GM23338 (cell line): ENCODE results near the gene SLC35F4. TPM values are rescaled to one million over a fixed set of nuclear protein-coding genes. Genes with fewer than 3 reads are reported as not detected.

Experiments
- ATAC-seq: fragments of 200-7000 bp; cut with Tn5 transposase; 3 replicates; pipeline ENCODE4 v1.9.1; 2020
- DNase-seq: peaks from one replicate; pipeline ENCODE4 v3.0.0-alpha.2; 2015; ENCODE audit warnings: low spot score
- H2AFZ ChIP-seq: fragments of 200-600 bp; sonication (generic); 2 replicates; pipeline ENCODE4 v1.8.0; 2016; ENCODE audit warnings: antibody characterized with exemption, mild to moderate bottlenecking, moderate library complexity
- H3F3A ChIP-seq: fragments of 200-600 bp; sonication (generic); replicated peaks from 2 replicates; pipeline ENCODE4 v1.8.0; 2017; ENCODE audit warnings: antibody characterized with exemption, mixed run types, low read depth
- H3K27ac ChIP-seq: fragments of 200-600 bp; sonication (generic); 2 replicates; pipeline ENCODE4 v1.6.1; 2016; ENCODE audit warnings: low read depth
- H3K27me3 ChIP-seq: fragments of 200-600 bp; sonication (generic); 2 replicates; pipeline ENCODE4 v1.8.0; 2016; ENCODE audit warnings: mild to moderate bottlenecking, mixed run types, moderate library complexity; ENCODE audit not compliant: insufficient read depth
- H3K36me3 ChIP-seq: fragments of 200-600 bp; sonication (generic); 2 replicates; pipeline ENCODE4 v1.8.0; 2016; ENCODE audit warnings: mild to moderate bottlenecking; ENCODE audit not compliant: insufficient read depth
- H3K4me1 ChIP-seq: fragments of 200-600 bp; sonication (generic); 2 replicates; pipeline ENCODE4 v1.8.0; 2016; ENCODE audit warnings: mild to moderate bottlenecking, moderate library complexity; ENCODE audit not compliant: insufficient read depth
- H3K4me2 ChIP-seq: fragments of 200-600 bp; sonication (generic); 2 replicates; pipeline ENCODE4 v1.7.1; 2017; ENCODE audit warnings: mixed run types
- H3K4me3 ChIP-seq: fragments of 200-600 bp; sonication (generic); 2 replicates; pipeline ENCODE4 v1.6.1; 2016; ENCODE audit warnings: mixed run types
- H3K79me2 ChIP-seq: fragments of 200-600 bp; sonication (generic); replicated peaks from 2 replicates; pipeline ENCODE4 v1.8.0; 2017; ENCODE audit warnings: mild to moderate bottlenecking; ENCODE audit not compliant: insufficient read depth
- H3K9me2 ChIP-seq: fragments of 200-600 bp; sonication (generic); 2 replicates; pipeline ENCODE4 v1.8.0; 2017; ENCODE audit not compliant: insufficient read depth
- H4K20me1 ChIP-seq: fragments of 200-600 bp; sonication (generic); replicated peaks from 2 replicates; pipeline ENCODE4 v1.8.0; 2017; ENCODE audit warnings: mild to moderate bottlenecking; ENCODE audit not compliant: insufficient read depth
- H3K27ac Mint-ChIP-seq: 2 replicates; pipeline ENCODE4 v1.8.0; 2020; ENCODE audit warnings: inconsistent platforms, mild to moderate bottlenecking, moderate library complexity, mixed read lengths
- H3K27me3 Mint-ChIP-seq: 3 replicates; pipeline ENCODE4 v1.8.0; 2022; ENCODE audit warnings: low read depth, mild to moderate bottlenecking, moderate library complexity, mixed read lengths, inconsistent platforms; ENCODE audit not compliant: insufficient read depth, poor library complexity
- H3K36me3 Mint-ChIP-seq: 3 replicates; pipeline ENCODE4 v1.8.0; 2021; ENCODE audit warnings: low read depth, mild to moderate bottlenecking, inconsistent platforms, moderate library complexity, mixed read lengths
- H3K4me1 Mint-ChIP-seq: 3 replicates; pipeline ENCODE4 v1.8.0; 2020; ENCODE audit warnings: mild to moderate bottlenecking, inconsistent platforms, mixed read lengths
- H3K4me3 Mint-ChIP-seq: 3 replicates; pipeline ENCODE4 v1.8.0; 2021; ENCODE audit warnings: moderate library complexity, mild to moderate bottlenecking, inconsistent platforms, mixed read lengths
- H3K9me3 Mint-ChIP-seq: 3 replicates; pipeline ENCODE4 v1.8.0; 2020; ENCODE audit warnings: moderate library complexity, mild to moderate bottlenecking, inconsistent platforms, mixed read lengths
- CREB1 ChIP-seq: fragments of 250-450 bp; sonication (Bioruptor Pico); IDR thresholded peaks from 2 replicates; pipeline ENCODE4 v1.5.0; 2020; ENCODE audit warnings: low read depth, mild to moderate bottlenecking, moderate library complexity
- CTCF ChIP-seq, 2 experiments: fragments of 200-600 bp in 1 of 2; sonication (generic) in 1 of 2; conservative IDR thresholded peaks; 2 replicates each; pipeline versions ENCODE4 v1.5.1 to v1.6.1; 2016 to 2017; ENCODE audit warnings: antibody characterized with exemption in 2 of 2, low read depth in 2 of 2, mild to moderate bottlenecking in 2 of 2, moderate library complexity in 1 of 2
- ETS1 ChIP-seq: IDR thresholded peaks from 2 replicates; pipeline ENCODE4 v1.6.1; 2016; ENCODE audit warnings: antibody characterized with exemption
- EZH2 ChIP-seq: fragments of 200-600 bp; sonication (generic); IDR thresholded peaks from one replicate; pipeline ENCODE4 v1.8.0; 2017; ENCODE audit warnings: antibody characterized with exemption, mild to moderate bottlenecking, low read depth; ENCODE audit not compliant: unreplicated experiment
- EZH2phosphoT487 ChIP-seq: fragments of 200-600 bp; sonication (generic); IDR thresholded peaks from one replicate; pipeline ENCODE4 v1.8.1; 2018; ENCODE audit warnings: antibody characterized with exemption; ENCODE audit not compliant: unreplicated experiment
- JUNB ChIP-seq: IDR thresholded peaks from one replicate; pipeline ENCODE4 v1.6.1; 2016; ENCODE audit warnings: antibody characterized with exemption; ENCODE audit not compliant: unreplicated experiment
- NANOG ChIP-seq: IDR thresholded peaks from 2 replicates; pipeline ENCODE4 v1.6.1; 2016; ENCODE audit warnings: antibody characterized with exemption, borderline replicate concordance
- ZNF114 ChIP-seq: fragments of 250-450 bp; sonication (Bioruptor Pico); IDR thresholded peaks from 2 replicates; pipeline ENCODE4 v1.5.0; 2020; ENCODE audit warnings: mild to moderate bottlenecking, moderate library complexity
- ZNF331 ChIP-seq: fragments of 250-450 bp; sonication (Bioruptor Pico); IDR thresholded peaks from 2 replicates; pipeline ENCODE4 v1.5.0; 2020; ENCODE audit warnings: low read depth, mild to moderate bottlenecking, moderate library complexity
- polyA plus RNA-seq: library from polyadenylated mRNA; unstranded; fragments of >200 nt; fragmentation: Nextera tagmentation; extraction: Ambion mirVana; gene quantifications from 2 replicates; pipeline ENCODE4 v1.2.1, GENCODE V29; 2016
- total RNA-seq: library from RNA; depleted of rRNA; stranded (reverse); fragments of >200 nt; shearing (Covaris generic); gene quantifications from 2 replicates; pipeline ENCODE4 v1.2.3, GENCODE V29; 2014

The SLC35F4 gene
- total and polyA plus RNA-seq, 2 experiments from 2014 or later = 0.10 TPM; not detected in 1

GRCh38 chr14:57612946-57613345, 252.9 kb downstream of the SLC35F4 start:
- H3K36me3 ChIP-seq = no peaks in the 10 kb centered on the region
- H3K27me3 ChIP-seq = no peaks in the 10 kb centered on the region
- no peaks in the 10 kb centered on the region for H3K4me1 ChIP-seq
- H3F3A ChIP-seq = no peaks in the 10 kb centered on the region
- no peak overlapping the region for H3K27ac Mint-ChIP-seq
- no peaks in the 10 kb centered on the region; the same call in 1 of the 2 replicates for H3K9me2 ChIP-seq
- ATAC-seq (no peak), DNase-seq (no peak)
- H4K20me1 ChIP-seq = no peaks in the 10 kb centered on the region
- H3K4me1 Mint-ChIP-seq = peaks cover 6% of the 10 kb centered on the region
- no peak overlapping the region for H3K27ac ChIP-seq
- no peaks in the 10 kb centered on the region for H3K9me3 Mint-ChIP-seq
- H3K4me3 ChIP-seq = no peak overlapping the region
- no peak for TF ChIP-seq JUNB
- no peak for TF ChIP-seq NANOG
- no peak for TF ChIP-seq ETS1
- TF ChIP-seq CREB1 (CRISPR knock-in tag) = no peak
- no peak overlapping the region for H2AFZ ChIP-seq
- no peaks in the 10 kb centered on the region for H3K27me3 Mint-ChIP-seq
- no peak overlapping the region for H3K4me2 ChIP-seq
- H3K4me3 Mint-ChIP-seq = no peak overlapping the region
- H3K36me3 Mint-ChIP-seq = no peaks in the 10 kb centered on the region
- H3K79me2 ChIP-seq = no peaks in the 10 kb centered on the region

GRCh38 chr14:57611555-57612075, 254.3 kb downstream of the SLC35F4 start:
- Histone ChIP-seq H3K36me3 (no peaks in the 10 kb centered on the region), H2AFZ (no peak overlapping the region), H3K9me2 (no peaks in the 10 kb centered on the region; the same call in 1 of the 2 replicates), H4K20me1 (no peaks in the 10 kb centered on the region), H3K4me1 (0 out of 2 replicates have a peak, but pooled peaks cover 3% of the 10 kb centered on the region), H3F3A (no peaks in the 10 kb centered on the region), H3K79me2 (no peaks in the 10 kb centered on the region), H3K27me3 (no peaks in the 10 kb centered on the region), H3K4me3 (no peak overlapping the region), H3K4me2 (no peak overlapping the region), H3K27ac (no peak overlapping the region)
- Mint-ChIP-seq H3K36me3 (no peaks in the 10 kb centered on the region), H3K9me3 (no peaks in the 10 kb centered on the region), H3K4me3 (no peak overlapping the region), H3K4me1 (no peaks in the 10 kb centered on the region), H3K27me3 (no peaks in the 10 kb centered on the region), H3K27ac (no peak overlapping the region)
- TF ChIP-seq EZH2phosphoT487 (no peak), ZNF114 (CRISPR knock-in tag) (no peak)
- ATAC-seq (no peak), DNase-seq (no peak)

GRCh38 chr14:57610631-57611030, 255.3 kb downstream of the SLC35F4 start:
- Histone ChIP-seq H3K4me3 (no peak overlapping the region), H4K20me1 (no peaks in the 10 kb centered on the region), H3K36me3 (no peaks in the 10 kb centered on the region), H3K9me2 (no peaks in the 10 kb centered on the region; the same call in 1 of the 2 replicates), H3K27ac (no peak overlapping the region), H3K4me2 (no peak overlapping the region), H3K27me3 (no peaks in the 10 kb centered on the region), H3F3A (no peaks in the 10 kb centered on the region), H2AFZ (no peak overlapping the region), H3K79me2 (no peaks in the 10 kb centered on the region), H3K4me1 (0 out of 2 replicates have a peak, but pooled peaks cover 3% of the 10 kb centered on the region)
- no peak overlapping the region for H3K27ac Mint-ChIP-seq
- no peaks in the 10 kb centered on the region for H3K9me3 Mint-ChIP-seq
- DNase-seq (no peak), ATAC-seq (no peak)
- no peaks in the 10 kb centered on the region for H3K27me3 Mint-ChIP-seq
- no peaks in the 10 kb centered on the region for H3K36me3 Mint-ChIP-seq
- H3K4me1 Mint-ChIP-seq = no peaks in the 10 kb centered on the region
- H3K4me3 Mint-ChIP-seq = no peak overlapping the region
- no peak for TF ChIP-seq EZH2
- TF ChIP-seq ZNF331 (CRISPR knock-in tag) = no peak
- TF ChIP-seq CTCF (conservative IDR thresholded peaks at IDR 0.05; ENCODE audit: low read depth in 2 of 2) = no peak
- TF ChIP-seq ETS1 = no peak
